AG10803 (cell line): ENCODE measurements around the gene PRKAG2.

Source experiments
- DNase-seq: peaks from one replicate; pipeline ENCODE4 v3.0.0; 2010; ENCODE audit warnings: low read depth
- H3K4me3 ChIP-seq: 2 replicates; pipeline ENCODE4 v1.5.1; 2011; ENCODE audit warnings: mild to moderate bottlenecking, low read length, control low read depth
- TF ChIP-seq, protein P1 (sequence below): conservative IDR thresholded peaks from 2 replicates; pipeline ENCODE4 v1.5.1; 2011; ENCODE audit warnings: mild to moderate bottlenecking, low read length, control low read depth, inconsistent platforms

PRKAG2 gene

DNA sequence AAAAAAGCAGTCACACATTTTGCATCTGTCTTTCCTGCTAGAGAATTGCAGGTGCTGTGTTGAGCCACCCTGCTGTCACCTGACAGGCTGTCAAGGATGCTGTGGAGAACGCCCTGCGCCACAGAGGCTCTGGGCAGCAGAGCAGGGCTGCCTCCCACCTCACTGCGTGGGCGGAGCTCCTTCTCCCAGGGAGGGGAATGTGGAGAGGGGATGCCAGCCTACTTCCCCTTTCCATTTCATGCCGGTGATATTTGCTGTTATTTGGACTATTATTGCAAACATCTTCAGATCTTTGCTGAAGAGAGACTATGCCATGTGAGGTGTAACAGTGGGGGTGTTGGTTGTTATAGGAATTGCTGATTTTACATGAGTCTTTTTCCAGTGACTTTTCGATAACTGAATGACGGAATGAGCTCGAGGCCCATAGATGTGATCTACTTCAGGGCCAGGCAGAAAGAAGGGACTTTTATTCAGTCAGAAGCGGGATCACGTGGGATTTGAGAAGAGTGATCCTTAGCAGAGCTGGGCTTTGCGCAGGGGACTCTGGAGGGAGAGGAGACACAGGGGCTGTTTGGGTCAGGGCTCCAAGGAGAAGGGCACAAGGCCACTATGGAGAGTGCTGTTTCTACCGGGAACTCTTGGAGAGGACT lies 13.6 kb upstream of the PRKAG2 start:
- H3K4me3 ChIP-seq, result no peak overlapping the region
- DNase-seq, result no peak
- TF ChIP-seq, protein P1, sequence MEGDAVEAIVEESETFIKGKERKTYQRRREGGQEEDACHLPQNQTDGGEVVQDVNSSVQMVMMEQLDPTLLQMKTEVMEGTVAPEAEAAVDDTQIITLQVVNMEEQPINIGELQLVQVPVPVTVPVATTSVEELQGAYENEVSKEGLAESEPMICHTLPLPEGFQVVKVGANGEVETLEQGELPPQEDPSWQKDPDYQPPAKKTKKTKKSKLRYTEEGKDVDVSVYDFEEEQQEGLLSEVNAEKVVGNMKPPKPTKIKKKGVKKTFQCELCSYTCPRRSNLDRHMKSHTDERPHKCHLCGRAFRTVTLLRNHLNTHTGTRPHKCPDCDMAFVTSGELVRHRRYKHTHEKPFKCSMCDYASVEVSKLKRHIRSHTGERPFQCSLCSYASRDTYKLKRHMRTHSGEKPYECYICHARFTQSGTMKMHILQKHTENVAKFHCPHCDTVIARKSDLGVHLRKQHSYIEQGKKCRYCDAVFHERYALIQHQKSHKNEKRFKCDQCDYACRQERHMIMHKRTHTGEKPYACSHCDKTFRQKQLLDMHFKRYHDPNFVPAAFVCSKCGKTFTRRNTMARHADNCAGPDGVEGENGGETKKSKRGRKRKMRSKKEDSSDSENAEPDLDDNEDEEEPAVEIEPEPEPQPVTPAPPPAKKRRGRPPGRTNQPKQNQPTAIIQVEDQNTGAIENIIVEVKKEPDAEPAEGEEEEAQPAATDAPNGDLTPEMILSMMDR, result no peak

DNA sequence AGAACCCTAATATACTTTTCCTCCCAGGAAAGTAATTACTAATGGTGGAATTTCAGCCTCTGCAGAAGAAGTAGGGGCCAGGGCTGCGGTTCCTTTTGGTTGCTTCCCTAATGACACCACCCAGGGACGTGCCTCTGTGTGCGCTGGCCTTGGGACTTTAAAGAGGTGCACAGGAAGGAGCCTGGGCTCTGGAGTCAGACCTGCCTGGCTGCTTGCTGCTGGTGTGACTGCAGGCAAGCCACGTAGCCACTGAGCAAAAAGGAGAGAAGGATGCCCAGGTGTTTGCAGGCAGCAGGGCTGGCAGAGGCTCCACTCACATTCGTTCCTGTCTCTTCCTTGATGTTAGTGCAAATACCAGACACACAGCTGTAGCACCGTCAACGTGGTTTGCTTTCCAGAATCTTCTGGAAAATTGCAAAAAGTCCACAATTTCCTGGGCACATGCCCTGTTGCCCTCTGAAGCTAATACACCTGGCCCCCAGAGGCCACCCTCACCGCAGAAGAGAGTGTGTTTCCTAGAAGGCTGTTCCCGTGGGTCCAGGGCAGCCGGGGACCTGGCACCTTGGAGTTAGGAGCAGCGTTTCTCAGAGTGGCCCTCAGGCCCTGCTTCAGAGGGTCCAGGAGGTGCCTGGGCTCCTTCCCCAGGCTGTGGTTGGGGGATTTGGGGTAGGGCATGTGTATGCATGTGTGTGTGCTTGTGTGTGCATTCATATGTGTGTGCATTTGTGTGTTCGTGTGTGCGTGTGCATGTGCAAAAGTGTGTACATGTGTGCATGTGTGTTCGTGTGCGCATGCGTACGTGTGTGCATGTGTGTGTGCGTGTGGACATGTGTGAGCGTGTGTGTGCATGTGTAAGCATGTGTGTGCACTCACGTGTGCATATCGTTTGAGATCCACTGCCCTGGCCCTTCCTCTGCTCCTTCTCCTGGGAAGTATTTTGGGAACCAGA lies 12.8 kb upstream of the PRKAG2 start:
- TF ChIP-seq, protein P1, result no peak
- DNase-seq, result no peak
- no peak overlapping the region for H3K4me3 ChIP-seq

DNA sequence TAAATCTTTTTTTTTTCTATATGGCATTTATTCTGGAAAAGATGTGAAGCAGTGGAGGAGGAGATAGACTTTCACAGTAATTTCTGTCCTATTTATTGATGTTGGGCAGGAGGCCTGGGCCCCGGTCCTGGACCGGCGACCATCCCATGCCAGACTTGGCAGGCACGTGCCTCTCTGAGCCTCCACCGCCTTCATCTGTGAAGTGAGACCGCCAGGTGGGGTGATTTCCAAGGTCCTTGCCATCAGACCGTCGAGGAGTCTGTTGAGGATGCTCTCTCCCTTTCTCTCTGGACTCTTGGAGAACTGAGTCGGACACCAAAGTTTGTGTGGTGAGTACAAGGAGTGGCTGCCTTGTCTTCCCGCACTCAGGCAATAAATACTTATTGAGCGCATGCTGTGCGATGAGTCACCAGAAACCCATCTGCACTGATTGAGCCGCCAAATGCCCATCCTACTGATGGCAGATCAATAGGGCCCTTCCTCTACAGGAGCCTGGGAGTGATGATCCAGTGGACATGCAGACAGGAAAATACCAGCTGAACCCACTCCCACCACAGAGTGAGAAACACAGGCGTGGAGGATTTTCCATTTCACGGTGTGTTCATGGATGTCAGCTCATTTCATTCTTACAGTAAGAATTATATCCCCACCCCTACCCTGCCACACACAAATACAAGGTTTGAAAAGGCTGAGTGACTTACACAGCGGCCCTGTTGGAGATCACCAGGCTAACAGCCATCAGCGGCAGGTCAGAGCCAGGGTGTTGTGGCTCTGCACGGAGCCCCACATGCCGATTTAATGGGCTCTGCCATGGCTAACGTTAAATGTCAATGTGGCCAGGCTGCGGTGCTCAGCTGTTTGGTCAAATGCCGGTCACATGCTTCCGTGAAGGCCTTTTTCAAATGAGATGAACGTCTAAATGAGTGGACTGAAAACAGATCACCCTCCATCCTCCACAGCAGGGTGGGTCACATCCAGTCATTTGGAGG lies 11.5 kb upstream of the PRKAG2 start:
- TF ChIP-seq, protein P1, result no peak
- DNase-seq, result no peak
- H3K4me3 ChIP-seq, result no peak overlapping the region

DNA sequence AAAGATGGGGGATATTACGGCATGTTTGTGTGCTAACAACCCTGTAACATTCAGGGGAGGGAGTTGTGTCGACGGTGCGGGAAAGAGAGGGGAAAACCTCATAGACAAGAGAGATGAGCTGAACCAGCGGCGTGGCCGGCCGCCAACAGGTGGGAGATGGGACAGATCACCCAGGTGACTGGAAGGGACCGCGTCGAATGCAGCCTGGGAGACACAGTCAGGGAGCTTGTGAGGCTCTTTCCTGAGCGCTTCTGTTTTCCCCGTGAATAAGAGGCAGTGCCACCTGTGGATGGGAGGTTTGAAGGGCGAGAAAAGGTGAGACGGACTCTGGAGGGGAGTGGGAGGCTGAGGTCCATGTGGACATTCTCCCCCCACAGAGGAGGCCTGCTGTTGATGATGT lies 9.9 kb upstream of the PRKAG2 start:
- TF ChIP-seq, protein P1, result no peak
- no peak overlapping the region for H3K4me3 ChIP-seq
- no peak for DNase-seq

DNA sequence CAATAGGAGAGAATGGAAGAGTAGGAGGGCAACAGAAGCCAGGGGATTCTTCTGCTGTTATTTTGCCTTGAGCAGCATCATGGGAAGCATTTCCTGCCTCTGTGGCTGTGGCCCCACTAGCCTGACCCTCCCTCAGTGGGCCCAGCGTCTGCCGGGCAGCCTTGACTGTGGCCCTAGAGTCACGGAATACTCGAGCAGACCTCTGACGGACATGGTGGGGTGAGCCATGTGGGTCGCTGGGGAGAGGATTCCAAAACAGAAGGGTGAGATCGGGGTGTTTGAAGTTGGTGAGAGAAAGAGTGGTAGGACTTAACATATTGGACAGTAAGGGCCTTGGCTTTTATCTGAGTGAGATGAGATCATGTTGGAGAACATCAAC lies 8.3 kb upstream of the PRKAG2 start:
- DNase-seq, result no peak
- TF ChIP-seq, protein P1, result no peak
- H3K4me3 ChIP-seq, result no peak overlapping the region

DNA sequence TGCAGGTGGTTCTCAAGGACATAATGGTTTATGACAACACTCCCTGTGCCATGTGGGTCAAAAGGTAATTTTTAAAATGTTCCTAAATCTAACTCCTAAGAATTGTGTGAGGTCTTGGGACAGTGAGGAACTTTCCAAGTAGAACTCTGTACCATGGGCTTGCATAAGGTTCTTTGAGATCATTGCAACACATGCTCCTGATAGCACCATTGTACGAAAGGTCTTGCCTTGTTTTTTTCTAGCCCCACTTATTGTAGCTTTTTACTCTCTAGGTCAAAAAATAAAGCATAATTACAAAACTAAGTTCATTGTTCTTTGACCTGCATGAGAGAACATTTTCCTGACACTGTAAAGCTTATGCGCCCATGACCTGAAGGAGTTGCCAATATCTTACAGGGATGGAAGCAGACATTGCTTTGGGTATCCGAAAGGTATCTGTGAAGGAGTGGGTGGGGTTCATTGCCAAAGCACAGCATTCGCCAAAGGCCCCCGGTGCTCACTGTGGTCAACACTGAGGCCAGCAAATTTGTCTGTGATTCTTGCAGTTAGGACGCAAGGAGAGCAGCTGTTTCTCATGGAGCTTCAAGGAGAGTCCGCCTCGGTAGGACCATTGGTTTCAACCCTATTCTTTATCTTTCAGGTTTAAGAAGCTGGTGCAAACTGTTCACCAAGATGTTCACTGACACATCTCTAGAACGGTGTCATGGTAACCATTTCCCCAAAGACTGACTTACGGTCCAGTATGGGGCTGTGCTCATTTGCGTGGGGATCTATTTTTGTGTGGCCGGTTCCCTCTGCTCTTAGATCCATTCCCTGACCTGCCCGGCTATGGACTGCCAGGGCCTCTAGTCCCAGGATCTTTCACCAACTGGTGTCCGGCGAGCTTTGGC lies 7.6 kb upstream of the PRKAG2 start:
- DNase-seq, result no peak
- H3K4me3 ChIP-seq, result no peak overlapping the region
- TF ChIP-seq, protein P1, result no peak
